GM18502 (cell line): Measurements from ENCODE around the gene DAZAP1.

Experiments used
- ATAC-seq: cut with Tn5 transposase; IDR thresholded peaks from one replicate; pipeline ENCODE4 v1.9.1; 2021; ENCODE audit warnings: mild to moderate bottlenecking; ENCODE audit not compliant: unreplicated experiment, poor library complexity

The DAZAP1 gene

GRCh38 chr19:1423436-1424191, 16.2 kb downstream of the DAZAP1 start:
- ATAC-seq, result no peak

DNA sequence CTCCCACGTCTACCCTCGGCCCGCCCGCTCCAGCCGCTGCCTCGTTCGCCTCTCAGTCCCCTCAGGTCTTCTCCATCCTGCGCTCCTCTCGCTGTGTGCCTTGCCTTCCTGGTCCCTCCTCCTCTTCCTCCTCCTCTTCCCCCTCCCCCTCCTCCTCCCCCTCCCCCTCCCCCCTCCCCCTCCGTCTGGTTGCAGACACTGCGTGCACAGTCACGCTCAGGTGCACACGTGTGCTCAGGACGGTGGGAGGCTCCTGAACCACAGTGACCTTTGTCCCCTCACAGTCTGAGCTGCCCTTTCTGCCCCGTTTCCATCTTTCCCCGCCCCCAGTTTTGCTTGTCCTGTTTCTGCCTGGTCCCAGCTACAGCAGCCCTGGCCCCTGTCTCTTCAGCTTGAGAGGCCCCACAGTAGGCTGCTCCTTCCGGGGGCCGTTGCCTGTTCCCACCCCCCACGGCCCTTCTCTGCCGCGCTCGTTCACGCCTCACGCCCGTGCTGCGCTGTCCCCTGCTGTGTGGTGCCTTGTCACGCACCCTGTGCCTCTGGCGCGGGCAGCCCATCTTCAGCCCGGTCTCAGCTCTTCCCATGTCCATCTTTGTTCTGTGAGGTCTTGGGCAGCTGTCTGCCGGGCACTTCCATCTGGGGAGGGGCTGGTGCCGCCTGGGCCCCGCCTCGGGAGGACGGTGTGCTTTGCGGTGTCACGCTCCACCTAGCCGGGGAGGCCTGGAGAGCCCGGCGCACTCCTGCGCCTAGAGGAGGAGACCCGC, 17.0 kb downstream of the DAZAP1 start:
- ATAC-seq, result no peak

DNA sequence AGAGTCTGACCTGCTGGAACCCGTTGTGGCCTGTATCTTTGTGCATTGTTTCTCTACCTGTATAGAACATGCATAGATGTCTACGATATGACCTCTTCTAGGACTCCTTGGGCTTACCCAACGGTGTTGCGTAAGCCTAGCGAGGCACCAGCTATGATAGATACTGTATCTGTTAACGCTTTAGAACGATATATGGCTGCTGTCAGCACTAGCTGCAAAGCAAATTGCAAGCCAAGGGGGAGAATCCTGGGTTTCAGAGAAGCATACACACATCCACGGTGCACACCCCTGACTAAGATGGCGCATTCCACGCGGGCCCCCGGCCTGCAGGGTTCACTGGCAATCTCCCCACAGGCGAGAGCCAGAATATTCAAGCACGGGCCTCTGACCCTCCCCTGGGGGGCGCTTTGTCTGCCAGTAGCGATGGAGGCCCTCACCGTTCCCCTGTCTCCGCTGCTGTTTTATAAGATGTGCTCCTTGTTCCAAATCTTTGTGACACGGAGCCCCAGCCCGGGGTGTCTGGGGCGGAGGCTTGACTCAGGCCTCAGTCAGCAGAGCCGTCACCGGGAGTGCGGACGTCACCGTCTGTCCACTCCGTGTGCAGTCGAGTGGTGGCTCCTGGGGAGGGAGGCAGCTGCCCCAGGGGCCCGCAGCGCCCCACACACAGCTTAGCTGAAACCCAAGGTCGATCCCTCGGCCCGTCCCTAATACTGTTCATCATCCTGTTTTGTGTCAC, 17.9 kb downstream of the DAZAP1 start:
- ATAC-seq, result no peak

GRCh38 chr19:1425902-1426301, 18.5 kb downstream of the DAZAP1 start:
- no peak for ATAC-seq

- ATAC-seq, result no peak
These were observed 19.4 kb downstream of the DAZAP1 start for GRCh38 chr19:1426736-1427135.

DNA sequence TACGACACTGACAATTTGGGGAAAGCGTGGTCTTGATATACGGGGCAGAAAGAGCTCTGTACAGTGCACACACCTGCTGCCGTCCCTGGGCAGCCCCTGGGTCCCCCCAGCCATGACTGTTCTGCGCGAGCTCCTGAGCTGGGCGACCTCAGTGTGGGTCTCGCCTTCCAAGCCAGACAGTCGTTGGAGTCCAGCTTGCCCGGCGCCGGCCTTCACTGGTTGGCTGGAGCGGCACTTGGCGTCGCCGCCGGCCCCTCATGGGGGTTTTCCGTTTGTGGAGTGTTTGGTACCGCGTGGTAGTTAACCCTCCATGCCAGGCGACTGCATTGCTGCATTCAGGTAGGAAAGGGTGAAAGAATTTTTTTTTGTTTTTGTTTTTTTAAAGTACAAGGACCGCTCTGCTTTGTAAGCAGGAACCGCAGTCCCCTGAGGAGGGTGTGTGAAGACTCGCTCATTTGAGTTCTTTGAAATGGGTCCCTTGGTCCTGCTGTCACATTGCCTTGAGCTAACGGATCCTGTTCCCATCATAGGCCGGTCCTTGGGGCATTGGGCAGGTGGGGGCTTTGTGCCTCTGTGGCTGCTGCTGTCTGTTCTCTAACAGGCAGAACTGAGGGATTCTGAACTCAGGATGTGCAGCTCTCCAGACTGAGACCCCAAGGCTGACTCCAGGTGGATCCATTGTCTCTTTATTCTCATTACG, 20.0 kb downstream of the DAZAP1 start:
- no peak for ATAC-seq

DNA sequence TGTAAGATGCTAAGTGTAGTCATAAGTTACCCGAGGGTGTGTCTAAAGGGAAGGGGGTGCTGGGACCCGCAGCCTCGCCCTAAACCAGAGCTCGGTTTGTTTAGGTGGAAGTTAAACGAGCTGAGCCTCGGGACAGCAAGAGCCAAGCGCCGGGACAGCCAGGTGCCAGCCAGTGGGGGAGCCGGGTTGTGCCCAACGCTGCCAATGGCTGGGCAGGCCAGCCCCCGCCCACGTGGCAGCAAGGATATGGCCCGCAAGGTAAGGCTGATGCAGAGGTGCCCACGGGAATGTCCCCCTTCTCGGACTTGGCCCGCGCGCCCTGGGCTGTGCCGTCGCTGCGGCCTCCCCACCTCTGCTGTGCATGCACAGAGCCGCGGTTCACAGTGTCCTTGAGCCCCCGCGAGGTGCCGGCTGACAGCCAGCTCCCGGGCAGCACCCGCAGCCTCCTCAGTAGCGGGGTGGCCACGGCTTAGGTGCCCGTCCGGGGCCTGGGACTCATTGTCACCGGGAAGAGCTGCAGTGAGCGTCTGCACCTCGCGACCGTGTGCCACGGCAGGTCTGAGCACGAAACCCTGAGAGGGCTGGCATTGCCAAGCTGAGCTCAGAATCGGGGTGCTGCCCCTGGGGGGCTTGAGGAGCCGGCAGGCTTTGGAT, 21.5 kb downstream of the DAZAP1 start:
- ATAC-seq, result no peak

DNA sequence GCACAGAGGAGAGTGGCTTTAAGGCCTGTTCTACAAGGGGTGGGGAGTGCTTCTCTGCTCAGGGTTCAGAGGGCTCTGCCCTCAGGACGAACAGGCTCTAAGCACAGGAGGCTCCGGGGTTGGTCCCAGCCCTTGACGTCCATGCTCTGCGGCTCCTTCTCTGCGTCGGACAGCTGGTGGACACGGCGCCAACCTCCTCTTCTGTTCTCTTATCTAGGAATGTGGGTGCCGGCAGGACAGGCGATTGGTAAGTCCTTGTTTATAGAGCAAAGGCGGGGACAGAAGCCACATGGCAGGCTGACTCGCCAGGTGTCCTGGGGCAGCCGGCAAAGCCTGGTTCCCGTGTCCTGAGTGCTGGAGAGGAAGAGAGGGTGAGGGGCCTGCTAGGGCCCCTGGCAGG, 22.4 kb downstream of the DAZAP1 start:
- ATAC-seq, result no peak

DNA sequence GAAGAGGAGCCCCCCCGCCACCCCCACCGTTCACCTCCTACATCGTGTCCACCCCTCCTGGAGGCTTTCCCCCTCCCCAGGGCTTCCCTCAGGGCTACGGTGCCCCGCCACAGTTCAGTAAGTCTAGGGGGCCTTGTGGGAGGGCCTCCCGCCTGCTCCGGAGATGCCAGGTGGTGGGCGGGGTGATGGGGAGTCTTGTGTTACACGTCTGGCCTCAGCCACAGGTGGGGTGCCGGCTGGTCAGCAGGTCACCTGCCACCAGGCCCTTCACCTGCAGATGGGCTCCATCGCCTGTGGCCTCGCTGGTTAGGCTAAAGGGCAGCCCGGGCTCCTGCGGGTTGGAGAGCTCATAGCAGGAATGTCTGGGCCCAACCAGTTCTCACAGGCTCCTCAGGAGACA, 22.9 kb downstream of the DAZAP1 start:
- no peak for ATAC-seq

DNA sequence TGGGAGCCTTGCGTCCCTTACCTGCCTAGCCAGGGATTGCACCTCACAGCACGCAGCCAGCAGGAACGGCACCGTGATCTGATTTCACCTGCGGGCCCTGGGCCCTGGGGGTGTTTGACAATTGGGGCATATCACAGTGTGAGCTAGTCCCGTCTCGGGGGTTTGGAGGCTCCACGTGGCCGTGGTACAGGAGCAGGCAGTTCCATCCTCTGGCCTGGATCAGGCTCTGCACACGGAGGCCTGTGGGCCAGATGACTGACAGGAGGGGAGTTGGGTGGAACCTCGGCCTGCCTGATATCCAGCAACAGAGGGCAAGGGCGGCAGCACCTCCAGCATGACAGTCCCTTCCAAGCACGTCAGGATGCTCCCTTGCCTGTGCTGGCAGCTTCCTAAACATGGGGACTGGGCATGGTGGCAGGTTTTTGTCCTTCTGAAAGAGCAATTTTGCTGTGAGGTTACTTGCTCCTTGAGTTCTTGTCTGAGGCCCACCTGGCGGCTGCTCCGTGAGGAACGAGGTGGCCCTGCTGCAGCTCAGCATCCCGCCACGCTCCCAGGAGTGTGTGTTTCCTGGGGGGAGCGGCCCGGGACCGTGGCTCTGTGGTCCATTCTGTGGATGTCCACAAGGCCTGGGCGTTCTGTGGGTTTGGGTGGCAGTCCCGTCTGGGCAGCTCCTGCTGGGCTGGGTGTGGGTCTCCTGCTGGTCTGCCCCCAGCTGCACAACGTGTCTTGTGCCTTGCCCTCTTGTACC, 24.5 kb downstream of the DAZAP1 start:
- no peak for ATAC-seq

DNA sequence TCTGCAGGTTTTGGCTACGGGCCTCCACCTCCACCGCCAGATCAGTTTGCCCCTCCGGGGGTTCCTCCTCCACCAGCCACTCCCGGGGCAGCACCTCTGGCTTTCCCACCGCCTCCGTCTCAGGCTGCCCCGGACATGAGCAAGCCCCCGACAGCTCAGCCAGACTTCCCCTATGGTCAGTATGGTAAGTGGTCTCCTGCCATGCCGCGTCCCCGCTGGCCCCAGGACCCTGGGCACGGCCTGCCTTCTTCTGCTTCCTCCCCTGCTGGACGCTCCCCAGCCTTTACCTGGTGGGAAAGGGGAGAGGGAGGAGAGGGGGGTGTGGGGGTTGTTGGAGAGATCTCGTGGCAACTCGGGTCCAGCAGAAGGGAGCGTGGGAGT, 25.1 kb downstream of the DAZAP1 start:
- no peak for ATAC-seq

GRCh38 chr19:1433119-1434039, 26.0 kb downstream of the DAZAP1 start:
- ATAC-seq, result no peak

GRCh38 chr19:1434040-1434366, 26.6 kb downstream of the DAZAP1 start:
- ATAC-seq, result no peak

- no peak for ATAC-seq
These were observed 27.2 kb downstream of the DAZAP1 start for GRCh38 chr19:1434577-1435060.

- ATAC-seq, result no peak
These were observed 28.1 kb downstream of the DAZAP1 start for GRCh38 chr19:1435378-1435989.

DNA sequence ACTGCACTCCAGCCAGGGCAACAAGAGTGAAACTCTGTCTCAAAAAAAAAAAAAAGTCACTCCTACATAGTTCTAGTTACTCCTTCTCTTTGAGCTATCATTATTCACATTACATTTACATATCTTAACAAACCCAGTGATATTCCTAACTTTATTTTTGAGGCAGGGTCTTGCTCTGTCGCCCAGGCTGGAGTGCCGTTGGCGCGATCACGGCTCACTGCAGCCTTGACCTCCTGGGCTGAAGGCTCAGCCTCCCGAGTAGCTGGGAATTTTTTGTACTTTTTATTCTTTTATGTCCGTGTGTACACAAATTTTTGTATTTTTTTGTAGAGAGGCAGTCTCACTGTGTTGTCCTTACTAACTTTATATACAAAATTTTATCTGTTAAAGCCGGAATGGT, 30.2 kb downstream of the DAZAP1 start:
- ATAC-seq, result no peak

DNA sequence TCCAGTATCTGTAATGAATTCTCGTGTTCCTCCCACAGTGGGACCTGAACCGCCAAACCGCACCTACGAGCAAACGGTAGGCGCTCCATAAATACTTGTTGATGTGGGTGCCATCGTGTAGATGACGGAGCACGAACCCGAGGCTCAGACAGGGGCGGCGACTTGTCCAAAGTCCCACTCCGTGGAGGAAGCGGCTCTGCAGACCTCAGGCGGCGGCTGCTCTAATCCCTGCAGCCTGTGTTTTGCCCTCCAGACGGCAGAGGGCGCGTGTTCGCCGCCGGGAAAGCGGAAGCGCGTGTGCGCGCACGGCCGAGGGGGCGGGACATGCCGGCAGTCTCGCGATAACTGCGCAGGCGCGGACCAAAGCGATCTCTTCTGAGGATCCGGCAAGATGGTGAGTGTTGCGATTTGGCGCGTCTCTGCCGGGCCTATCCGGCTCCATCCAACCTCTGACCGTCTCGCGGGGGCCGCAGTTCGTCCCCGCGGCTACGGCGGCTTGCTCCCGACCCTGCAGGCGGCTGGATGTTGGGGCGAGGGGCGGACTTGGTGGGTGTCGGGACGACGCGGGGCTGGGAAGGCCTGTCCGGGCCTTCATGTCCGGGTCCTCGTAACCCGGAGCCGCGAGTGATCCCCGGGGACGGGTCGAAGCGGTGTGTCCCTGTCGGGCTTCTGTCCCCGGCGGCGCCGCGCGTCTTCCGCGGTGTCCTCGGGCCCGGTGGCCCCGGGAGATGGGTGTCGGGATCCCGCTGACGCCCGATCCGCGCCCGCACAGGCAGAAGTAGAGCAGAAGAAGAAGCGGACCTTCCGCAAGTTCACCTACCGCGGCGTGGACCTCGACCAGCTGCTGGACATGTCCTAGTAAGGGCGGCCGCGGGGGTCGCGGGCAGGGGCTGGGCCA, 30.9 kb downstream of the DAZAP1 start, which contains the start of gene RPS15:
Gene RPS15 (plus strand): TSS at position 362 of the 898 bp plus-strand sequence. CDS start 30 bp downstream, at position 392.
- peak; percentile 80 for ATAC-seq
